MM.1S (cell line): ENCODE data around the gene MIOX.

Source experiments
- DNase-seq: peaks from one replicate; pipeline ENCODE4 v3.0.0-alpha.2; 2015
- H2AFZ ChIP-seq: fragments of 300-600 bp; sonication (generic); 2 replicates; pipeline ENCODE4 v1.6.0; 2016; ENCODE audit warnings: antibody characterized with exemption, low read length
- H3F3A ChIP-seq: fragments of 300-600 bp; sonication (generic); 2 replicates; pipeline ENCODE4 v1.6.1; 2016; ENCODE audit warnings: mild to moderate bottlenecking, antibody characterized with exemption, low read length, moderate library complexity, mixed read lengths; ENCODE audit not compliant: insufficient read depth
- H3K27ac ChIP-seq: fragments of 300-600 bp; sonication (generic); 2 replicates; pipeline ENCODE4 v1.5.1; 2016; ENCODE audit warnings: mild to moderate bottlenecking, low read length
- H3K27me3 ChIP-seq: fragments of 300-600 bp; sonication (generic); replicated peaks from 2 replicates; pipeline ENCODE4 v1.6.0; 2016; ENCODE audit warnings: low read length; ENCODE audit not compliant: insufficient read depth
- H3K36me3 ChIP-seq: fragments of 300-600 bp; sonication (generic); replicated peaks from 2 replicates; pipeline ENCODE4 v1.6.1; 2016; ENCODE audit warnings: mild to moderate bottlenecking, low read length, mixed read lengths; ENCODE audit not compliant: insufficient read depth
- H3K4me1 ChIP-seq: fragments of 300-600 bp; sonication (generic); 2 replicates; pipeline ENCODE4 v1.6.1; 2016; ENCODE audit warnings: low read length, mixed read lengths
- H3K4me2 ChIP-seq: fragments of 300-600 bp; sonication (generic); 2 replicates; pipeline ENCODE4 v1.6.0; 2016; ENCODE audit warnings: low read depth, low read length
- H3K4me3 ChIP-seq: fragments of 300-600 bp; sonication (generic); 2 replicates; pipeline ENCODE4 v1.5.1; 2016; ENCODE audit warnings: low read length, mixed read lengths
- H3K79me2 ChIP-seq: fragments of 300-600 bp; sonication (generic); 2 replicates; pipeline ENCODE4 v1.6.1; 2016; ENCODE audit warnings: mixed run types, low read length, mixed read lengths
- H3K9ac ChIP-seq: fragments of 300-600 bp; sonication (generic); 2 replicates; pipeline ENCODE4 v1.6.1; 2016; ENCODE audit warnings: low read length, mixed read lengths
- H3K9me2 ChIP-seq: fragments of 300-600 bp; sonication (generic); replicated peaks from 2 replicates; pipeline ENCODE4 v1.6.1; 2016; ENCODE audit warnings: mild to moderate bottlenecking, low read length, mixed read lengths; ENCODE audit not compliant: insufficient read depth
- H3K9me3 ChIP-seq: fragments of 300-600 bp; sonication (generic); replicated peaks from 2 replicates; pipeline ENCODE4 v1.6.1; 2016; ENCODE audit warnings: mild to moderate bottlenecking, low read length, mixed read lengths; ENCODE audit not compliant: insufficient read depth
- H4K20me1 ChIP-seq: fragments of 300-600 bp; sonication (generic); 2 replicates; pipeline ENCODE4 v1.6.1; 2016; ENCODE audit warnings: mild to moderate bottlenecking, low read length, moderate library complexity, mixed read lengths; ENCODE audit not compliant: insufficient read depth
- CTCF ChIP-seq: fragments of 300-600 bp; sonication (generic); IDR thresholded peaks from 2 replicates; pipeline ENCODE4 v1.5.1; 2016; ENCODE audit warnings: antibody characterized with exemption, low read length, mixed read lengths
- EZH2 ChIP-seq: fragments of 300-600 bp; sonication (generic); optimal IDR thresholded peaks from 2 replicates; pipeline ENCODE3; 2017; ENCODE audit warnings: low read depth, mild to moderate bottlenecking, antibody characterized with exemption, low read length, mixed read lengths
- EZH2phosphoT487 ChIP-seq: fragments of 300-600 bp; sonication (generic); IDR thresholded peaks from 2 replicates; pipeline ENCODE4 v1.6.1; 2018; ENCODE audit warnings: antibody characterized with exemption, low read length

MIOX gene

DNA sequence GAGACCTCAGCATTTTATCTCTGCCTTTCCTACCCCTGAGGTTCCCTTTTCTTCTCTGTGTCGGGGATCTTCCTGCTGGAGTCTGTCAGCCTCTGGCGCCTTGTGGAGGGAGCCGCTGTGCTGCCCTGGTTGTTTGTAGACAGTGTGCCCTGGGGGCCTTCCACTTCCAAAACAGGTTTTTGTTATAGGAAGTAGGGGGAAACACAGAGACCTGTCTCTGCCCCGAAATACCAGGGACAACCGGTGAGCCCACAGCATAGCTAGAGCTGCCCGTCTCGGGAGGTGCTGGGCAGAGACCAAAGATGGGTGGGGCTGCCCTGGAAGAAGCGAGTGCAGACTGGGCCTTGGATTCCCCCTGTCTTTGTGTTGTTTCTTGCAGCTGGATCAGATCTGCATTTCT, 29.4 kb downstream of the MIOX start:
- H3K9me3 ChIP-seq, result no peaks in the 10 kb centered on the region
- no peak for DNase-seq
- H3K27ac ChIP-seq, result no peak overlapping the region
- 0 out of 2 replicates have a peak, but pooled peaks cover 3% of the 10 kb centered on the region for H3K36me3 ChIP-seq
- H3K9me2 ChIP-seq, result no peaks in the 10 kb centered on the region
- H3K79me2 ChIP-seq, result peaks cover 68% of the 10 kb centered on the region
- no peak overlapping the region for H3K4me3 ChIP-seq
- H3K27me3 ChIP-seq, result no peaks in the 10 kb centered on the region
- H3K4me1 ChIP-seq, result no peaks in the 10 kb centered on the region
- H3F3A ChIP-seq, result no peaks in the 10 kb centered on the region
- H4K20me1 ChIP-seq, result peaks cover 7% of the 10 kb centered on the region; the same call in 1 of the 2 replicates
- no peak overlapping the region for H3K4me2 ChIP-seq
- no peak overlapping the region for H3K9ac ChIP-seq
- no peak overlapping the region for H2AFZ ChIP-seq
- TF ChIP-seq CTCF (no peak), EZH2phosphoT487 (no peak), EZH2 (no peak)

DNA sequence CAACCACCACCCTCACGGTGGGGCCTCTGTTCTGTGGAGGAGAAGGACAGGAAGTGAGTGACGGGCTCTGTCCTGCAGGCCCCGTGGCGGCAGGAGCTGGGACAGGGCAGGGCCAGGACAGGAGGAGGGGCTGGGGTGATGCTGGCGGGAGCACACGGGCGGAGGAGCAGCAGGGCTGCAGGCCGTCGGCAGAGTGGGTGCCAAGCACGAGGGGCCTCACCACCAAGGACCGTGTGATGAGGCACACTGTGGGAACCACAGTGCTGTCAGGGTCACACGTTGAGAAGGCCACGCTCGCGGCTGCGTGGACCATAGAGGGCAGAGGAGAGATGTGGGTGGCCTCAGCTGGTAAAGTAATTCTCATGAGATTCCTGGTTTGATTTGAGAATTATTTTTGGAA, 30.2 kb downstream of the MIOX start:
- Histone ChIP-seq H3K79me2 (peaks cover 66% of the 10 kb centered on the region), H3K4me3 (no peak overlapping the region), H3K9me3 (no peaks in the 10 kb centered on the region), H3K4me1 (no peaks in the 10 kb centered on the region), H3K27me3 (no peaks in the 10 kb centered on the region), H3K9ac (no peak overlapping the region), H3K27ac (no peak overlapping the region), H3K4me2 (no peak overlapping the region), H4K20me1 (peaks cover 7% of the 10 kb centered on the region; the same call in 1 of the 2 replicates), H2AFZ (no peak overlapping the region), H3F3A (no peaks in the 10 kb centered on the region), H3K36me3 (0 out of 2 replicates have a peak, but pooled peaks cover 3% of the 10 kb centered on the region), H3K9me2 (no peaks in the 10 kb centered on the region)
- no peak for DNase-seq
- no peak for TF ChIP-seq EZH2
- TF ChIP-seq CTCF, result no peak
- no peak for TF ChIP-seq EZH2phosphoT487

DNA sequence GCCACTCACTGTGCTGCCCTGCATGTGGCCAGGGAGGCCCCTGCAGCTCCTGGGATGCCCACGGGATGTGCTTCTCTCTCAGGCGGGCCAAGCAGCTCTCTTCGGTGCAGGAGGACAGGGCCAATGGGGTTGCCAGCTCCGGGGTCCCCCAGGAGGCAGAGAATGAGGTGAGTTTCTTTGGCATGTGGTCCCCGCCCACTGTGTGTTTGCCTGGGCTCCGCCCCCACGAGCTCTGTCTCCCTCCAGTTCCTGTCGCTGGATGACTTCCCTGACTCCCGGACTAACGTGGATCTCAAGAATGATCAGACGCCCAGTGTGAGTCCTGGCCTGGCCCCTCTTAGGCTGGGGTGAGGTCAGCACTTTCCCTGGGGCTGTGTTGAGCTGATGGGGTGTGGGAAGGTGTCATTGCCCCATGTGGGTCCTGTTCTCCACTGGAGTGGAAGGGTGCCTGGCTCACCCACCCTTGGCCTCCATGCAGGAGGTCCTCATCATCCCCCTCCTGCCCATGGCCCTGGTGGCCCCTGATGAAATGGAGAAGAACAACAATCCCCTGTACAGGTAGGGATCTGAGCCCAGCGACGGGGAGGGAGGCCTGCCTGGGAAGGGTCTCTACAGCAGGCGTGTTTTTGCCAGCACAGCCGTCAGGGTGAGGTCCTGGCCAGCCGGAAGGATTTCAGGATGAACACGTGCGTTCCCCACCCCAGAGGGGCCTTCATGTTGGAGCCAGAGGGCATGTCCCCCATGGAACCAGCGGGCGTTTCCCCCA, 31.0 kb downstream of the MIOX start:
- no peaks in the 10 kb centered on the region for H3K9me3 ChIP-seq
- H3K9me2 ChIP-seq, result no peaks in the 10 kb centered on the region
- H4K20me1 ChIP-seq, result peaks cover 7% of the 10 kb centered on the region; the same call in 1 of the 2 replicates
- 0 out of 2 replicates have a peak, but pooled peaks cover 3% of the 10 kb centered on the region for H3K36me3 ChIP-seq
- H3F3A ChIP-seq, result no peaks in the 10 kb centered on the region
- no peaks in the 10 kb centered on the region for H3K4me1 ChIP-seq
- no peak overlapping the region for H3K9ac ChIP-seq
- H2AFZ ChIP-seq, result no peak overlapping the region
- DNase-seq, result no peak
- no peak overlapping the region for H3K4me3 ChIP-seq
- no peak overlapping the region for H3K27ac ChIP-seq
- H3K4me2 ChIP-seq, result no peak overlapping the region
- TF ChIP-seq EZH2, result no peak
- no peaks in the 10 kb centered on the region for H3K27me3 ChIP-seq
- peaks cover 63% of the 10 kb centered on the region for H3K79me2 ChIP-seq

DNA sequence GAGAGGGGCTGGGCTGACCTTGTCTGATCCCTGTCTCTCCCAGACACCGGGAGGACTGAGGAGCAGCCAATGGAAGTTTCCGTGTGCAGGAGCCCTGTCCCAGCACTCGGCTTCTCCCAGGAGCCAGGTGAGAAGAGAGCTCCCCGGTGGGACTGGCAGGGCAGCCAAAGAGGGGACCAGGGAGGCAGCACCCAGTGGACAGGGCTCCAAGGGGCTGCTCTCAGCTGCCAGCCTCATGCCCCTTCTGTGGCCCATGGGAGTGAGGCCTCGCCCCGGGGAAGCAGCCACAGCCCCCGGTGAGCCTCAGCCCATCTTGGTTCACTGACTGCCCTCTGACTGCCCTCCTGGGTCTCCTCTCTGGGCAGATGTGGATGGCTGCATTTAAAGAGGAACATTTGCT, 31.9 kb downstream of the MIOX start:
- Histone ChIP-seq H3K27me3 (no peaks in the 10 kb centered on the region), H2AFZ (no peak overlapping the region), H4K20me1 (peaks cover 7% of the 10 kb centered on the region; the same call in 1 of the 2 replicates), H3K27ac (no peak overlapping the region), H3K36me3 (0 out of 2 replicates have a peak, but pooled peaks cover 3% of the 10 kb centered on the region), H3K4me2 (no peak overlapping the region), H3F3A (no peaks in the 10 kb centered on the region; the same call in 1 of the 2 replicates), H3K4me3 (no peak overlapping the region), H3K9ac (no peak overlapping the region), H3K79me2 (peaks cover 63% of the 10 kb centered on the region), H3K9me3 (no peaks in the 10 kb centered on the region), H3K4me1 (0 out of 2 replicates have a peak, but pooled peaks cover 4% of the 10 kb centered on the region), H3K9me2 (no peaks in the 10 kb centered on the region)
- DNase-seq, result no peak
- TF ChIP-seq EZH2phosphoT487 (no peak), CTCF (no peak), EZH2 (no peak)
